ENCODE results near the gene STC2.

The STC2 gene

GRCh38 chr5:173271419-173271818 lies 56.8 kb downstream of the STC2 start:
- TF ChIP-seq CTCF (IDR thresholded peaks at IDR 0.05), result no peak

DNA sequence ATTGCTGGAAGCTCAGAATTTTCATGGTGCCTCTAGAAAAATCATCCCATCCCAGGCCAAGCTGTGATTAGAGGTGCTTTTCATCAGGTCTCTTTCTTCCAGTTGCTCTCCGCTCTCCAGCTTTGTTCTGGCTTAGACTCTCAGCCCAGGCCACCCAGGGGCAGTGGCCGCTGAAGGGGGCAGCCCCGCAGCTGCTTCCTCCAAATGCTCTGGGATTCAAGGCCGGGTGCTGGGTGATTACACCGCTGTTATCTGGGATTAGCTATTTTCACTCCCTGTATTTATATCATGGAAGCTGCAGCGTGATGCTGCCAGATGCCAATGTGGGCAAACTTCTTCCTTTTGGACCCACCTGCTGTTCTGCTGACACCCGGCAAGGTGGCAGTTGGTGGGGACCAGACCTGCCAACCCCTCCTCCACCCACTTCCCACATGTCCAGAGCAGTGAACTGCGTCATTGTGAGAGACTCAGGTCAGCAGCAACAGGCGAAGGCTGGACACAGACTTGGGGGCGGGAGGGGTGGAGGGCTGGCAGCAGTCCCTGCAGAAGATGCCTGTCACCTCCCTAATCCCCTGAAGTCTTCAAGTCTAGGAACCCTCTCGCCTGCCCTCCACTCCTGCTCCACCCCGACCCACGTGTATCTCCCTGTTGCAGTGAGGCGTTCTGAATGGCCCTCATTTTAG lies 59.3 kb downstream of the STC2 start:
- TF ChIP-seq CTCF (IDR thresholded peaks at IDR 0.05), result no peak

GRCh38 chr5:173265433-173265832 lies 62.8 kb downstream of the STC2 start:
- no peak for TF ChIP-seq CTCF (IDR thresholded peaks at IDR 0.05)

Data from LNCAP (cell line).